Brain microvascular endothelial cell (primary cell): ENCODE data around the gene PIK3C2G.
"Not testable (repeated sequence)": the region's sequence is repeated elsewhere in the genome, so short reads cannot be mapped to it uniquely, and the experiment has no call there.

ENCODE experiments used
- DNase-seq: peaks from one replicate; pipeline ENCODE4 v3.0.0-alpha.2; 2020
- H3K27ac ChIP-seq: fragments of 250-450 bp; sonication (Bioruptor Pico); 2 replicates; pipeline ENCODE4 v1.5.1; 2020; ENCODE audit warnings: mild to moderate bottlenecking, moderate library complexity
- H3K27me3 ChIP-seq: fragments of 250-450 bp; sonication (Bioruptor Pico); replicated peaks from 2 replicates; pipeline ENCODE4 v1.5.1; 2020; ENCODE audit warnings: mild to moderate bottlenecking
- H3K36me3 ChIP-seq: fragments of 250-450 bp; sonication (Bioruptor Pico); replicated peaks from 2 replicates; pipeline ENCODE4 v1.5.1; 2020; ENCODE audit warnings: mild to moderate bottlenecking
- H3K4me3 ChIP-seq: 2 replicates; pipeline ENCODE4 v1.5.1; 2011; ENCODE audit warnings: low read depth, mild to moderate bottlenecking, control low read depth, low read length, moderate library complexity
- CTCF ChIP-seq: IDR thresholded peaks from 2 replicates; pipeline ENCODE4 v1.5.1; 2011; ENCODE audit warnings: low read depth, mild to moderate bottlenecking, moderate library complexity, low read length, control low read depth, inconsistent platforms; ENCODE audit errors: missing control alignments
- in situ Hi-C: cut with HindIII; loops from 2 replicates; pipeline ENCODE4 v1.10.0; 2017; ENCODE audit warnings: low sequenced_read_pairs, low pct_ligation_motif_present

PIK3C2G gene

GRCh38 chr12:18681818-18682217 lies 420.5 kb downstream of the PIK3C2G start:
- no peak for TF ChIP-seq CTCF
- Histone ChIP-seq H3K4me3 (no peak overlapping the region), H3K27ac (no peak overlapping the region), H3K27me3 (no peaks in the 10 kb centered on the region), H3K36me3 (no peaks in the 10 kb centered on the region)
- in situ Hi-C loops = no loop called here
- no peak for DNase-seq

- in situ Hi-C loops = no loop called here
- TF ChIP-seq CTCF = no peak
- peak; percentile 51 for DNase-seq
Observed at GRCh38 chr12:18683327-18684013, 422.2 kb downstream of the PIK3C2G start.

GRCh38 chr12:18684430-18684829 lies 423.1 kb downstream of the PIK3C2G start:
- H3K27me3 ChIP-seq = no peaks in the 10 kb centered on the region
- in situ Hi-C loops = no loop called here
- no peak overlapping the region for H3K4me3 ChIP-seq
- no peak for TF ChIP-seq CTCF
- H3K36me3 ChIP-seq = no peaks in the 10 kb centered on the region
- H3K27ac ChIP-seq = no peak overlapping the region
- no peak for DNase-seq

More at GRCh38 chr12:18683327-18684013, 422.2 kb downstream of the PIK3C2G start:
- Histone ChIP-seq H3K36me3 (no peaks in the 10 kb centered on the region), H3K27ac (no peak overlapping the region), H3K4me3 (no peak overlapping the region), H3K27me3 (no peaks in the 10 kb centered on the region)

- H3K4me3 ChIP-seq = no peak overlapping the region
- DNase-seq = no peak
- in situ Hi-C loops = no loop called here
- no peak for TF ChIP-seq CTCF
- H3K27me3 ChIP-seq = no peaks in the 10 kb centered on the region
- H3K27ac ChIP-seq = no peak overlapping the region
- no peaks in the 10 kb centered on the region for H3K36me3 ChIP-seq
Observed at GRCh38 chr12:18689771-18690170, 428.5 kb downstream of the PIK3C2G start.

DNA sequence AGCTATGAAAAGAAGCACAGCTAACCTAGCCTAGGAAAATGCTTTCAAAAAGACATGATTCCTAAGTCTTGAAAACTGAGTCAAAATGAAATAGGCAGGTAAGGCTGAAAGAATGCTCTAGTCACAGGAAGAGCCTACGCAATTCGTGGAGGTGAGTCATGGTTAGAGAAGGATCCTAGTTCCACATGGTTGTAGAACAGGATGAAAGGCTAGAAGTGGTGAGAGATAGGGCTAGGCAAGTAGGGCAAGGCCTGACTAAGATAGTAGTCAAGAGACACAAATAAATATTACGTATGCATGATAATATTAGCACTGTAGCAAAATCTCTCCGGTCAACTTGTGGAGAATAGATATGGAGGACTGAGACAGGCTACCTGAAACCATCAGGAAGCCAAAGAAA lies 429.3 kb downstream of the PIK3C2G start:
- H3K27ac ChIP-seq = peak overlapping the region; percentile 37
- peak; percentile 85 for DNase-seq
- no peak overlapping the region for H3K4me3 ChIP-seq
- in situ Hi-C loops = no loop called here
- H3K27me3 ChIP-seq = no peaks in the 10 kb centered on the region
- TF ChIP-seq CTCF = no peak
- H3K36me3 ChIP-seq = no peaks in the 10 kb centered on the region

GRCh38 chr12:18693986-18694385 lies 432.7 kb downstream of the PIK3C2G start:
- H3K36me3 ChIP-seq, H3K4me3 ChIP-seq, in situ Hi-C loops, H3K27me3 ChIP-seq, DNase-seq, H3K27ac ChIP-seq: not testable (repeated sequence)
